GM06990 (cell line): Measurements from ENCODE around the gene DRD3.

Source experiments
- DNase-seq: peaks from one replicate; pipeline ENCODE4 v3.0.0-alpha.2; 2011; ENCODE audit not compliant: insufficient read length; ENCODE audit errors: extremely low read depth
- H3K27me3 ChIP-seq: replicated peaks from 2 replicates; pipeline ENCODE4 v1.6.0; 2011; ENCODE audit warnings: low read length; ENCODE audit not compliant: control insufficient read depth, insufficient read depth
- H3K36me3 ChIP-seq: 2 replicates; pipeline ENCODE4 v1.5.1; 2011; ENCODE audit warnings: low read length; ENCODE audit not compliant: control insufficient read depth, insufficient read depth
- H3K4me3 ChIP-seq: replicated peaks from 2 replicates; pipeline ENCODE4 v1.5.1; 2011; ENCODE audit warnings: low read depth, mild to moderate bottlenecking, control low read depth, low read length
- CTCF ChIP-seq: IDR thresholded peaks from 2 replicates; pipeline ENCODE4 v1.5.1; 2011; ENCODE audit warnings: low read length, control low read depth, mild to moderate bottlenecking, inconsistent platforms; ENCODE audit not compliant: insufficient read depth, poor library complexity, severe bottlenecking

The DRD3 gene

GRCh38 chr3:114089675-114090074 is 89.2 kb downstream of the DRD3 start:
- Histone ChIP-seq H3K36me3 (peaks cover 6% of the 10 kb centered on the region), H3K27me3 (no peaks in the 10 kb centered on the region)
- no peak for TF ChIP-seq CTCF

GRCh38 chr3:114086356-114086755 is 92.5 kb downstream of the DRD3 start:
- no peak for TF ChIP-seq CTCF
- Histone ChIP-seq H3K36me3 (peaks cover 14% of the 10 kb centered on the region), H3K4me3 (no peak overlapping the region), H3K27me3 (no peaks in the 10 kb centered on the region)
- no peak for DNase-seq

More at GRCh38 chr3:114089675-114090074, 89.2 kb downstream of the DRD3 start:
- no peak for DNase-seq
- no peak overlapping the region for H3K4me3 ChIP-seq

- DNase-seq: no peak
- Histone ChIP-seq H3K36me3 (peaks cover 14% of the 10 kb centered on the region), H3K4me3 (no peak overlapping the region), H3K27me3 (no peaks in the 10 kb centered on the region)
- no peak for TF ChIP-seq CTCF
Observed at GRCh38 chr3:114083112-114083511, 95.7 kb downstream of the DRD3 start.

- H3K36me3 ChIP-seq: peaks cover 18% of the 10 kb centered on the region
- no peak for TF ChIP-seq CTCF
- H3K27me3 ChIP-seq: no peaks in the 10 kb centered on the region
- H3K4me3 ChIP-seq: no peak overlapping the region
- DNase-seq: no peak
Observed at GRCh38 chr3:114081037-114081436, 97.8 kb downstream of the DRD3 start.

- Histone ChIP-seq H3K4me3 (no peak overlapping the region), H3K36me3 (peaks cover 15% of the 10 kb centered on the region), H3K27me3 (no peaks in the 10 kb centered on the region)
- no peak for TF ChIP-seq CTCF
- no peak for DNase-seq
Observed at GRCh38 chr3:114080201-114080600, 98.7 kb downstream of the DRD3 start.

GRCh38 chr3:114079761-114080160 is 99.1 kb downstream of the DRD3 start:
- H3K36me3 ChIP-seq: peaks cover 15% of the 10 kb centered on the region
- no peak for TF ChIP-seq CTCF
- no peak overlapping the region for H3K4me3 ChIP-seq
- no peaks in the 10 kb centered on the region for H3K27me3 ChIP-seq
- DNase-seq: no peak
